Neutrophil (primary cell): ENCODE data around the gene TIMM10.

Experiments used
- H3K27ac ChIP-seq: fragments of 200-600 bp; sonication (generic); 2 replicates; pipeline ENCODE4 v1.5.1; 2016; ENCODE audit warnings: mild to moderate bottlenecking, moderate library complexity
- H3K27me3 ChIP-seq: fragments of 200-600 bp; sonication (generic); 2 replicates; pipeline ENCODE4 v1.6.0; 2016; ENCODE audit warnings: mild to moderate bottlenecking
- H3K36me3 ChIP-seq: fragments of 200-600 bp; sonication (generic); 2 replicates; pipeline ENCODE4 v1.5.1; 2017
- H3K4me1 ChIP-seq, 2 experiments: fragments of 200-600 bp in 1 of 2; sonication (generic) in 1 of 2; 1 replicate in 1 of 2; 2 replicates in 1 of 2; pipeline versions ENCODE4 v1.5.1 to v1.6.1; 2013 to 2016; ENCODE audit warnings: low read depth in 1 of 2, low read length in 1 of 2, mild to moderate bottlenecking in 1 of 2, moderate library complexity in 1 of 2; ENCODE audit not compliant: control insufficient read depth in 1 of 2, insufficient read depth in 1 of 2
- H3K4me3 ChIP-seq, 2 experiments: fragments of 200-600 bp in 1 of 2; sonication (generic) in 1 of 2; 1 replicate in 1 of 2; 2 replicates in 1 of 2; pipeline ENCODE4 v1.5.1; 2013 to 2016; ENCODE audit warnings: low read depth in 1 of 2, low read length in 1 of 2, mild to moderate bottlenecking in 1 of 2, moderate library complexity in 1 of 2
- H3K9me3 ChIP-seq: fragments of 200-600 bp; sonication (generic); 2 replicates; pipeline ENCODE4 v1.5.1; 2016
- TF ChIP-seq, protein P1 (sequence below): fragments of 200-600 bp; sonication (generic); IDR thresholded peaks from 2 replicates; pipeline ENCODE4 v1.5.1; 2016; ENCODE audit warnings: antibody characterized with exemption

The TIMM10 gene

DNA sequence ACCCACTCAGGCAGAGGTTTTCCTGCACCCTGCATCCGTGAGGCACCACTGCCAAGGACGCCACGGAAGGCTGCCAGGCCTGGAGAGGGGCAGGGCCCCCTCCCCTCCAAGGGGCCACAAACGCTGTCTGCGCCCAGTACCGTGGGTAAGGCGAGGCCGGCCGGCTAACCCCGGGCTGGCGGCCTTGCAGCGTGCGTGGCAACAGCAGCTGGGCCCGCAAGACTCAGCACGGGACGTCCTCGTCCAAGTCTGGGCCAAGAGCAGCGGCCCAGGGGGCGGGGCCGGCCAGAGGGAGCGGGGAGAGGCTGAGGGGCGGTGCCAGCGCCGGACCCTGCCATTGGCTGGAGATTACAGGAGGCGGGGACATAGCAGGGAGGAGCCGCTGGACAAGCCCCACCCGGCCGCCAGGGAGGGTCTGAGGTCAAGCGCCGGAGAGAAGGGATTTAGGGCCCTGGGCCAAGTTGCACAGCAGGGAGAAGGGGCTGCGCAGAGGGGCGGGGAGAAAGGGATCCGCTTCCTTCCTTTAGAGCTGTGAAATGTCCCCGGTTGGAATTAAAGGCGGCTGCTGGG lies 31.1 kb downstream of the TIMM10 start:
- H3K9me3 ChIP-seq: no peaks in the 10 kb centered on the region
- no peaks in the 10 kb centered on the region for H3K27me3 ChIP-seq
- no peak overlapping the region for H3K27ac ChIP-seq
- TF ChIP-seq, protein P1, sequence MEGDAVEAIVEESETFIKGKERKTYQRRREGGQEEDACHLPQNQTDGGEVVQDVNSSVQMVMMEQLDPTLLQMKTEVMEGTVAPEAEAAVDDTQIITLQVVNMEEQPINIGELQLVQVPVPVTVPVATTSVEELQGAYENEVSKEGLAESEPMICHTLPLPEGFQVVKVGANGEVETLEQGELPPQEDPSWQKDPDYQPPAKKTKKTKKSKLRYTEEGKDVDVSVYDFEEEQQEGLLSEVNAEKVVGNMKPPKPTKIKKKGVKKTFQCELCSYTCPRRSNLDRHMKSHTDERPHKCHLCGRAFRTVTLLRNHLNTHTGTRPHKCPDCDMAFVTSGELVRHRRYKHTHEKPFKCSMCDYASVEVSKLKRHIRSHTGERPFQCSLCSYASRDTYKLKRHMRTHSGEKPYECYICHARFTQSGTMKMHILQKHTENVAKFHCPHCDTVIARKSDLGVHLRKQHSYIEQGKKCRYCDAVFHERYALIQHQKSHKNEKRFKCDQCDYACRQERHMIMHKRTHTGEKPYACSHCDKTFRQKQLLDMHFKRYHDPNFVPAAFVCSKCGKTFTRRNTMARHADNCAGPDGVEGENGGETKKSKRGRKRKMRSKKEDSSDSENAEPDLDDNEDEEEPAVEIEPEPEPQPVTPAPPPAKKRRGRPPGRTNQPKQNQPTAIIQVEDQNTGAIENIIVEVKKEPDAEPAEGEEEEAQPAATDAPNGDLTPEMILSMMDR: no peak
- peaks cover 7% of the 10 kb centered on the region for H3K36me3 ChIP-seq
- peak overlapping the region; percentile 40 to 58 for H3K4me3 ChIP-seq
- H3K4me1 ChIP-seq: peaks cover 6 to 9% of the 10 kb centered on the region in 2 experiments

DNA sequence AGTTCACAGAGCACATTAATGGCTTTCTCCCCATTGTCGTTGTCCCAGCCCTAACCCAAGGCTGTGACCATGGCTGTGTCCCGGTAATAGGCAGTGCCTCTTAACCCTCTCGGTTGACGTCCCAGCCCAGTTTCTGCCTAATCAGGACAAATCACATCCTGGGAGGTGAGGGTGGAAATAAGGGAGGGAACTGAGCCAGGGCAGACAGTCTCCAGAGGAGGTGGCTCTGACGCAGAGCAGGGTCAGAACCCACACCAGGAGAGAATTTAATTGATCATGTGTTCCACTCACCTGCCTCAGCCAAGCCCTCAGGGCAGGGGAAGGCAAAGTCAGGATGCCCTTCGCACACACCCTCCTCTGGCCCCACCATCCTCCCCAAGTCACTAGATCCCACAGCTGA lies 32.0 kb downstream of the TIMM10 start:
- no peak overlapping the region for H3K4me3 ChIP-seq
- peaks cover 11 to 15% of the 10 kb centered on the region in 2 experiments for H3K4me1 ChIP-seq
- TF ChIP-seq, protein P1: no peak
- H3K27me3 ChIP-seq: no peaks in the 10 kb centered on the region
- H3K9me3 ChIP-seq: no peaks in the 10 kb centered on the region
- H3K36me3 ChIP-seq: peaks cover 7% of the 10 kb centered on the region
- no peak overlapping the region for H3K27ac ChIP-seq

DNA sequence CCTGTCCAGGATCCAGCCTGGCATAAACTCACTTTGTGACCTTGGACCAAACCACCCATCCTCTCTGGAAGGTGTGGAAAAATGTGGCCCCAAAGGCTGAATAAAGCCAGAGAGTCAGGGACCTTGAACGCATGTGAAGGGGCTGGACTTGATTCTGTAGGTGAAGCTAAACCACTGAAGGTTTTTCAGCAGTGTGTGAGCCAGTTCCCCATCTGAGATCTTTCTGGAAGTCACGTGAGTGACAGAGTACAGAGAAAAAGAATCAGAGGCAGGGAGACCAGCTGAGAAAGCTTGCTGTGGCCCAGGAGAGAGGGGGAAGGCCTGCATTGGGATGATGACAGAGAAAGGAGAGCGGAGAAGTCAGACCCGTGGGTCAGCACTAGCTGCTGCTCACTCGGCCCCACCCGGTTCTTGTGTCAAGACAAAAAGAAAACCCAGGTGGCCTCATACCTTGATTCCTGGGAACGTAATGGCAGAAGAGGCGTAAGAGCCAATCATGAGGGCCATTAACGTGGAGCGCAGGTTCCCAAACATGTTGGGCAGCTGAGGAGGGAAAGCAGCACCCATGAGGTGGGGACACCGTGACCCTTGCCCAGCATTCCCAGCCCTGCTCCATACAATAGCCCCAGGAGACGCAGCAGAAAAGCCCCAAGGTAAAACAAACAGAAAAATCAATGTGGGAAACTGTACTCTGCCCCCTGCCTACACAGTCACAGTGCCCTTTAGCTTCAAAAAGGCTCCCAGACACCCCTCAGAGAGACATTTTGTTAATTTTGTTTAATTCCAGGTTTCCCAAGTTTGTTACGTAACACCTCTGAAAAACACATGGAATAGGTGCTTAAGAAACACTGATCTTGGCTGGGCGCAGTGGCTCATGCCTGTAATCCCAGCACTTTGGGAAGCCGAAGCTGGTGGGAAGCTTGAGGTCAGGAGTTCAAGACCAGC lies 33.0 kb downstream of the TIMM10 start:
- Histone ChIP-seq H3K4me1 (peaks cover 20 to 24% of the 10 kb centered on the region in 2 experiments), H3K4me3 (no peak overlapping the region), H3K27ac (no peak overlapping the region), H3K36me3 (peaks cover 7% of the 10 kb centered on the region), H3K9me3 (no peaks in the 10 kb centered on the region), H3K27me3 (no peaks in the 10 kb centered on the region)
- TF ChIP-seq, protein P1: no peak

DNA sequence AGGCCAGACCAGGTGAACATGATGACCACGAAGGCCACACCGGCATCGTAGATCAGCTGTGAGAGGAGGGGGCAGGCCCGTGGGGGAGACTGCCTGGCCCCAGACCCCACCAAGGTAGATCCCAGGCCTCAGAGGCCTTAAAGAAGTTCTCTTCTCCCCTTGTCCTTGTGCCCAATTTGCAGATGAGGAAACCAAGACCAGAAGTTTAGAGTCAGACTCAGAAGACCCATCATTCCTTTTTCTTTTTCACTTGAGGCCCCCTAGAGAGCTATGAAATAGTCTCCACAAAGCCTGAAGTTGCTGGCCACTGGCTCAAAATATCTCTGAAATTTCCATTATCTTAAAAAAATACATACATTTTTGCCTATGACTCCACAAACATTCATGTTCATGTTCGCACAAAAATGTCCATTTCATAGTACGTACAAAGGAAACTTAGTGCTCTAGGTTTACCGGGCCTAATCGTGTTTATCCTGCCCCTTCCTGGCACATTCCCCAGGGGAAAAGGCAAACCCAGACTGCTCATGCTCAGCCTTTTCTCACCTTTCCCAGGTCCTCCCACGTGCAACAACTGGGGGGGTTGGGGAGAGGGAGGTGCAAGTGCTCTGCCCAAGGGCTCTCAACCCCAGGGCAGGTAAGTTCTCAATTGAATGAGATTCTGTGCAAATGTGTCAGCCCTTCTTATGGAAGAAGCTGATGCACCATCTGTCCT lies 34.3 kb downstream of the TIMM10 start:
- H3K4me3 ChIP-seq: no peak overlapping the region
- no peaks in the 10 kb centered on the region for H3K36me3 ChIP-seq
- no peaks in the 10 kb centered on the region for H3K27me3 ChIP-seq
- H3K27ac ChIP-seq: no peak overlapping the region
- H3K4me1 ChIP-seq: peaks cover 21 to 28% of the 10 kb centered on the region in 2 experiments
- TF ChIP-seq, protein P1: no peak
- no peaks in the 10 kb centered on the region for H3K9me3 ChIP-seq
